GM19239 (cell line): ENCODE data around the gene CNTN1.

Source experiments
- DNase-seq: peaks from one replicate; pipeline ENCODE4 v3.0.0; 2011; ENCODE audit warnings: low spot score; ENCODE audit not compliant: insufficient read length
- FAIRE-seq: peaks from 2 replicates; lab custom pipeline; 2011; peaks lifted over from hg19 to GRCh38; lab: Jason Lieb, UNC

CNTN1 gene

DNA sequence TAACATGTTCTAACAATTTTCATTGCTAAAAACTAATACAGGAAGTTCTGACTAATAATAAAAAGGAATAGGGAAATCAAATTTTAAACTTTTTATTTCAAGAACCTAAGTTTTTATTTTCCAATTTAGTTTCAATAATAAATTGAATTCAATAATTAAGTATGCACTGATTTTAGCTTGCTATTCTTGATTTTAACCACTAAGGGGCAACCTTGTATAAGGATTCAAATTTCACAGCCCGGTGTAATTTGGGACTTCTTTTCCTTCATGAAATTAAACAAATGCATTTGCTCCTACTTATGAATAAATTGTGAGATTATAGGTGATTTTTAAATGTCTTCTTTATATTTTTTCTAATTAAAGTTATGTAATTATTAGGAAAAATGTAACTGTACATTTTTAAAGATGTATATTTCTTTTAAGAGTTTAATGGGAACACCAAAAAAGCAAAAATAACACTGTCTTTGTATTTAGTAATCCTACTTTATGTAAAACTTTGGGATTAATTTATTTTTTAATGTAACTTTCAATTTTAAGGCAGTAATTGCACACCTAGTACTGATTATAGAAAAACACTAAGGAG lies 254.5 kb downstream of the CNTN1 start:
- DNase-seq: no peak
- peak; percentile 44 for FAIRE-seq

DNA sequence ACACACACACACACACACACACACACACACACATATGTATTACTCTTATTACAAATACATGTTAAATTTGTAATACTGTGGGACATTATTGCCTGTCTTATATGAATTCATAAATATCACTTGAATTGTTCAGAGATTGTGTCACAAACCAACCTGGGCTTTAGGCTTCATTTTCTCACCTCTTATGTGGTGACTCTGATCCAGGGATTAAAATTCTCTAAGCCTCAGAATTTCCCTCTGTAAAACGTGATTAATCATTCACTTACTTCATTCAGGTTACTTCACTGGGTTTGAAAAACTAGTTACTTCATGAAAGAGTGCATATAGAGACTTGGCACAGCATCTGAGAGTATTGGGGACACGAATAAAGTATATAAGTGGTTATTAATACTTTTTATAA lies 255.6 kb downstream of the CNTN1 start:
- DNase-seq (no peak), FAIRE-seq (no peak)

DNA sequence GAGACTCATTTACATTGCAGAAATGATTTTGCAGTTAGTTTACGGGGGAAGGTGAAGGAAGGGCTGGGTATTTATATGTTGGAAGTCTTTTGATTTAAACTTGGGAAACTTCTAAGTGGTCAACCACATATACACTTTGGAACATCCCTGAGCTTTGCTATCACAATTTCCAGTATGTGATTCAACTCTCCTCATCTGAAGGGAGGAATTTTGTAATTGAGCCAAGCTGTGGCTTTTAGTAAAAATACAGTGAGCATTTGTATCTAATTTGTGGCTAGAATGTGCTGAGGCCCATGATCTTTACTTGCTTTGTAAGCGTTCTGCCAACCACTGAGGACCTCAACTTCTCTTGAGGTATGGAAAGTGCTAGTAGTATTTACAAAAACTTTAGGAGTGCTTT lies 260.8 kb downstream of the CNTN1 start:
- FAIRE-seq (no peak), DNase-seq (no peak)

DNA sequence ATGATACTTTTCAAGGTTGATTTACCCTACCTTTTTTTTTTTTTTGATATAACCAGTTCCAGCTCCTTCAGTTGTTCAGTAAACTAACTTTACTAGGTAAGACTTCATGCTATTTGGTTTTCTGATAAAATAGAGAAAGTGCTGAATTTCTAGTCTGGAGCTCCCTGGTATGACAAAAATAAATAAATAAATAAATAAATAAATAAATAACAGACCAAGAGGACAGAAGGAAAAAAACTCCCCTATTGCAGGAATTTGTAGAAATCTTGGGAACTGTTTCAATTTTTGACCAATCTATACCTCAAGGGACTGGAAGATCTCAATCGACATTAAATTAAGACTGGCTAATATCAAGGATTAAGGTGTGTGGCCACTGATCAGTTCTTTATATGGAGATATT lies 265.2 kb downstream of the CNTN1 start:
- no peak for FAIRE-seq
- DNase-seq: no peak

DNA sequence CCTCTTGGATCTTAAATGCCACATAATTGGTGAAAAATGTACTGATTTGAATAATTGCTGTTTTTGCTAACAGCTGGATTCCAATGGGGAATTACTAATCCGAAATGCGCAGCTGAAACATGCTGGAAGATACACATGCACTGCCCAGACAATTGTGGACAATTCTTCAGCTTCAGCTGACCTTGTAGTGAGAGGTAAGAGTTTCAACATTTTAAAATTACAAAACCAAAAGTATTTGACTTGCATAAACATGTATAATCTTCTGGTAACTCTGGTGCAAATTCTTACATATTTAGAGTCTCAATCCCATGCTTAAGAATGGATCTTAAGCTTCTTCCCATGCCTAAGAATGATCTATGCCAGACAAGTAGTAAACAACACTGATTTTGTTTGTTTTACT lies 266.8 kb downstream of the CNTN1 start:
- DNase-seq: no peak
- no peak for FAIRE-seq

DNA sequence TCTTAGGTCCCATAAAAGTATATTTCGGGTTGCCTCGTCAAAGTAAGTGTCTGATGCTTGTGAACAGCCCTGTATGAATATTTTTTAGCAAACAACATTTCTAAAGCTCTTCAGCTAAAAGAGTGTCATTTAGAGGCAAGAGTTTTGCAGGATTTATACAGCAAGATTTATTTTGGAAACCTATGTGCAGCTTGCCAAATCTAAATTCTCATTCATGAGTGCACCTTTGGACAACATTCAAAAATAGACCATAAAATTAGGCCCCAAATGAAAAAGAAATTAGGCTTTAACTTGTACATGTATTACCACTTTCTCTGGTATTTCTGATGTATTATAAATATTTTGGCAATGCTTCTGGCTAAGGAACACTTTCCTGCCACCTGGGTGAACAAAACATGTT lies 271.5 kb downstream of the CNTN1 start:
- FAIRE-seq: no peak

DNA sequence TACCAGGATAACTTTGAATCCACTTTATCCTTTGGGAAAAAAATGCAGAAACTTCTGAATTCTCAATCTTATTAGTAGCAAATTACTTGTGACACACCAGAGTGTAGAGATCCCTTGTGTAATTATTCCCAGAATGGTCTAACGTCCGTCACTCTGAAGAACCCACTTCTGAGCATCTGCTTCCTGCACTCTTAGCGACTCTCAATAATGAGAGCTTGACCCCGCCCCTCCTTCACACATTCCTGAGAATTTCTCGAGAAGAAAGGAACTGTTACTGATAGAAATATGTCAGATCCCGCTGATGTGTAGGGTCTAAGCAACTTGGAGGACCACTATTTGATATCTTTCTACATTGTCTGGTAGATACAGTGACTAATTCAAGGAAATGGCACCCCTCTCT lies 277.6 kb downstream of the CNTN1 start:
- DNase-seq: no peak
- no peak for FAIRE-seq

More for the DNA sequence above, 271.5 kb downstream of the CNTN1 start:
- no peak for DNase-seq

DNA sequence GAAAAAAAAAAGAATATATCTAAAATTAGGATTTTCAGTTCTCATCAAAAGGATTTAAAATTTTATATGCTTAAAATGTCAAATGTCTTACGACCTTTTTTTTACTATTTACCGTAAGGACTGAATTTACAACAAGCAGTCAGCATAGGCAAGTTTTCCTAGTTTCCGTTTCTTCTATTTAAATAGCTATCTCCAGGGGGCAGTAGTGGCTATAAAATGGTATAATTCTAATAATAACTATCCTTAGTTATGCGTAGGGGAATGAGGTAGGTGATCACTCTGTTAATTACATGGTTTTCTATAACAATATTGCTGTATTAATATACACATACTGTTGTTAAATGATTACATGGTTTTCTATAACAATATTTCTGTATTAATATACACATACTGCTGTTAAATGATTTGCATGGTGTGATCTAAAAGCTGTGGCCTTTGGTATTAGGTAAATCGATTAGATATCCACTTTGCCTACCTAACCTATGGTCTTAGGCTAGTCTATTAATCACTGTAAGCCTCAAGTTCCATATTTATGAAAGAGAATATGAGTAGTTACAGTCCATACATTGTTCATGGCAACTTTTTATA lies 278.2 kb downstream of the CNTN1 start:
- DNase-seq: no peak
- FAIRE-seq: no peak

DNA sequence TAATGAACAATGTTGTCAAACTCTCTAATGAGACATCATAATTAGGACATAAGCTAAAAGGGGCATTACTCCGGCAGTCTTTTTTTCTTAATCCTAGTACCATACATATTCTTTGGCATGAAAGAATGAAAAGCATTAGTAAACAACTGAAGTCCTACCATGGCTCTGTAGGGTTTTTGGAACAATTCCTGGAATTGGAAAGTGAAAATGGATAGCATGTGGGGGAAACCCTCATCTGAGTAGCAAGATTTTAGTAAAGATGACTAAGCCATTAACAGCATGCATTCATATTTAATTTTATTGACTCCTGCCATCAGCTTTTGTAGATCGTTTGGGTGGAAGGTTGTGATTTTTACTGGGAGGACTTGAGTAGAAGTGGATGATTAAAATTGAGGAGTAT lies 279.7 kb downstream of the CNTN1 start:
- no peak for FAIRE-seq
- DNase-seq: no peak

DNA sequence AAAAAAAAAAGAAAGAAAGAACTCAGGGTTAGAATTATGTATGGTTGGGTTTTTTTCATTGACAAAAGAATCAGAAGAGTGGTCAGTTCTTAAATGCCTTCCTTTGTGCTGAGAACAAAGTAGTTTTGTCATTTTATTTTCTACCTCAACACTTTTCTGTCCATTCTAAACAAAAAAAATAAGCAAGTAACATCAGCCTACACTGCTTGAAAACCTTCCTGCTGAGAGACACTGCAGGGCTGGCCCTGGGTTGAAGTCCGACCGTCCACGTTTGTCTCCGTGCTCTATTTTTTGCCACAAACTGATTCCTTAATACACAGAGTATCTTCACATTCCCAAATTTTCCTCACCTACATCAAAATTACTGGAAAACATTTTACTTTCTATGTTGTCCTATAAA lies 284.3 kb downstream of the CNTN1 start:
- DNase-seq: no peak
- no peak for FAIRE-seq

DNA sequence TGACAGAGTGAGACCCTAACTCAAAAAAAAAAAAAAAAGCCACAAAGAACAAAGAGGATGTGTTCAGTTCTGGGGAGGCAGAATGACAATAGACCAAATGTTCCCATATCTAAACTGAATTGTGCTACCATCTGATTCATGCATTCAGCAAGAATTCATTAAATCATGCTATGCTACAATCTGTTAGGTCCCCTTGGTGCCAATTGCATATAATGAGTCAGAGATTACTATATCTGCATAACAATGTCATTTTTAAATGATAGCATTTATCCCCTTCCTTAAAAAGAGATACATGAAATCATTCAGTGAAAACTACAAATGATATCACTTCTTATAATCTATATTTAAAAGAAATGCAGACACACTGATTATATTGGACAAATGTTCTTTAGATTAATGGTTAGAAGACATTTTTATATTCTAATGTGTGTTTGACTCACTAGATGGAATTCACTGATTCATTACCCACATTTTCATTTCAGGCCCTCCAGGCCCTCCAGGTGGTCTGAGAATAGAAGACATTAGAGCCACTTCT lies 288.3 kb downstream of the CNTN1 start:
- FAIRE-seq (no peak), DNase-seq (no peak)

DNA sequence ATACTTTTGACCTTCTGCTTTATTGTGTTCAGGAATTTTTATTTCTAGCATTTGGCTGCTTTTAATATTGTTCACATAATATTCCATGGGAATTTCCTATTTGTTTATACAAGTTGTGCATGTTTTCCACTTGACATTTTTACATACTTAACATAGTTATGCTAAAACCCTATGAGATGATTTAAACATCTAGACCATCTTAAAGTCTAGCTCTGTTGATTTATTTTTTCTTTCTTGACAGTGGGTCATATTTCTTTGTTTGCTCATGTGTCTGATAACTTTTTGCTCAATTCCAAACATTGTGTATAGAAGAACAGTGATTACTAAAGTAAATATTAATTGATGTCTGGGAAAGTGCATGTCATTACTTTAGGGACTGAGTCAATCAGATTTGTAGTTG lies 293.8 kb downstream of the CNTN1 start:
- DNase-seq (no peak), FAIRE-seq (no peak)

DNA sequence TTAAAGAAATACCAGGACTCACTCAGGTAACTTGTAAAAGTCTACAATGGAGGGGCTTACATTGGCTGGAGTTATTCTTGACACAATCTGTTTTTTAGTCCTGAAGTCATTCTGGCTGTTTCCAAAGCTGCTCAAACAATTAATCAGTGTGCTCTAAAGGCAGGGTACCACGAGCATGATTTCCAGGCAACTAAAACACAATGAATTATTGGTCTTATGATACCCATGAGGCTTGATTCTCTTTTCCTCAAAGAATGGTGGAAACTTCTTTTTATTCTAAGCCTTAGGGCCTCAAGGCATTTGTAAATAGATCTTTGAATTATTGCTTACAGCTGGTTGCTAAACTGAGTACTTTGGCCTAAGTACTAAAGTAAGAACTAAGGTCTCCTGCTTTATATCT lies 296.1 kb downstream of the CNTN1 start:
- FAIRE-seq: no peak
- no peak for DNase-seq

DNA sequence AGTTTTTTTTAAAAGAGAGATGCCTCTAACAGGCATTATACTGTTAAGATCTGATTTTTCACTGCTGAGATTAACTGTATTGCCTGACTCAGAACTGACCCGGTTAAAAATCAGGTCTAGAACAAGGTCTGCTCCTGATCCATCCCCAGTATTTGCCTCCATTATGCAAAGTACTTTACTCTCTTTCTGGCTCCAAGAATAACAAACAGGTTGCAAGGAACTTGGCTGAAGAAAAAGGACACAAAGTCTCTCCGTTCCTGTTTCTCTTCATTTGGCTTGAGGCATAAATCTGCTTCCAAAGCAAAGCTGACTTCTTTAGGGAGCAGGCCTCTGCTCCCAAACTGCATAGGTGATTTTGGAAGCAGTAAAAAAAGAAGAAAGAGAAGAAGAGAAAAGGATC lies 296.6 kb downstream of the CNTN1 start:
- DNase-seq (no peak), FAIRE-seq (no peak)

DNA sequence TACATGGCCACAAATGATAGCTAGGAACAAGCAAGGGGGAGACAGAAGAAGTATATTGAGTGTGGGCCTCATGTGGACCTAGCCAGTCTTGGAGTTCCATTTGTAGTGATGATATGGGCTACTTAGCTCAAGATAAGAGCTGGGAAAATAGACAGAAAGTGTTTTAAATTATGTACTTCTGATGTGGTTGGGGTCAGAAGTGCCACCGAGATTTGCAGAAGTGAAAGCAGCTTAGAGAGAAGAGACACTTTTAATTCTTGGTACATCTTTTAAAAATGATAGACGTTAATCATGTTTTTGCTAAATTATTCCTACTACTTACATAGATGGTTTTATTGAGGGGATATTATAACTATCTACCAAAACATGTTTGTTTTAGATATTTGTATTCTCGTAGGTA lies 297.5 kb downstream of the CNTN1 start:
- FAIRE-seq (no peak), DNase-seq (no peak)

DNA sequence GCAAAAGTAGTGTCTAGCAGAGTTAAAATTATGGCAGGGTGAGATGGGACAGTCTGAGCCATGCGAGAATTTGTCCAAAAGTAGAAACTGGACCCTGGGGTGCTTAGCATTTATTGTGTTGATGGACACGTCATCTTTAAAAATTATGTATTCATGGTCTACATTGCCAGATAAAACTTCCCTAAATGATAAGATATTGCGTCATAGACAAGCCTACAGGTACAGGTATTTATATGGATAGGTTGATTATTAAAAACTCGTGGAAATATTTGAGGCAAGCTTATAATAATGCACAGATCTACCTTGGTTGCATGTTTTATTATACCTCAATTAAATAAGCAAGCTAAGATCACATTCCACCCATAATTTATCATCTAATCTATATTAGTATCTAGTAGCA lies 299.9 kb downstream of the CNTN1 start:
- FAIRE-seq: no peak

DNA sequence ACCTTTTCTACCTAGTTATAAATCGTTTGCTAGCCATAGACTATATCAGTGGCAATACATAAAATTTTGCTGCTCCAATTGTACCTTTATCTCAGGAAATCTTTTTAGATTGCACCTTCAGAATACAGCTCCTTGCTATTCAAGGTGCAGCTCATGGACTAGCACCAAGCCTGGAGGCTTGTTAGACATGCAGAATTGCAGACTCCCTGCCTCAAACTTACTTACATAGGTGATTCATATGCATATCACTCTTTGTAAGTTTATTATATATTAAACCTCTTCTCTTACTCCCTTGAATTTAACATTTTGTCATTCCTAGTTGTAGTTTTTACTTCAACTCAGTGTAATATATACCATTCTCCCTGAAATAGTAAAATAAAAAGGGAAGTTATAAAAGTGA lies 300.4 kb downstream of the CNTN1 start:
- no peak for DNase-seq
- no peak for FAIRE-seq

More for the DNA sequence above, 299.9 kb downstream of the CNTN1 start:
- no peak for DNase-seq

DNA sequence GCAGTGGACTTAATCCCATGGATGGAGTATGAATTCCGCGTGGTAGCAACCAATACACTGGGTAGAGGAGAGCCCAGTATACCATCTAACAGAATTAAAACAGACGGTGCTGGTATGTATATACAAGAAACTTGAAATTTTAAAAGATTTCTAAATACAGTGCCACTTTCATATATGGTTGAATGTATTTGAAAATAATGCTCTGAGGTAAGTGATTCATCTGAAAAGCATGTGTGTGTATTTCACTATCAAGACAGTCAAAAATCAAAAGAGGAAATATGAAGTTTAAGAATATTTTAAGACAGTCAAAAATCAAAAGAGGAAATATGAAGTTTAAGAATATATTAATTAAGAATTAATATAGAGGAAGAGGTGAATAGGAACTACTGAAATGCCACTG lies 300.9 kb downstream of the CNTN1 start:
- no peak for FAIRE-seq
- no peak for DNase-seq

DNA sequence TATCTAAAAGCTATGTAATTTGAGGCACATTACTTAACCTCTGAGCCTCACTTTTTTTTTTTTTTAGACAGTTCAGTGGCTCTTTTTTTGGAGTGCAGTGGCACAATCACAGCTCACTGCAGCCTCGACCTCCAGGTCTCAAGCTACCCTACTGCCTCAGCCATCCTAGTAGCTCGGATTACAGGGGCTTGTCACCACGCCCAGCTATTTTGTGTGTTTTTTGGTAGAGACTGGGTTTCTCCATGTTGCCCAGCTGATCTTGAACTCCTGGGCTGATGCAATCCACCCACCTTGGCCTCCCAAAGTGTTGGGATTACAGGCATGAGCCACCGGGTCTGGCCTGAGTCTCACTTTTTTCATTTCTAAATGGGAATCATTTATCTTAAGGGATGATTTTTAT lies 303.9 kb downstream of the CNTN1 start:
- DNase-seq (no peak), FAIRE-seq (no peak)

DNA sequence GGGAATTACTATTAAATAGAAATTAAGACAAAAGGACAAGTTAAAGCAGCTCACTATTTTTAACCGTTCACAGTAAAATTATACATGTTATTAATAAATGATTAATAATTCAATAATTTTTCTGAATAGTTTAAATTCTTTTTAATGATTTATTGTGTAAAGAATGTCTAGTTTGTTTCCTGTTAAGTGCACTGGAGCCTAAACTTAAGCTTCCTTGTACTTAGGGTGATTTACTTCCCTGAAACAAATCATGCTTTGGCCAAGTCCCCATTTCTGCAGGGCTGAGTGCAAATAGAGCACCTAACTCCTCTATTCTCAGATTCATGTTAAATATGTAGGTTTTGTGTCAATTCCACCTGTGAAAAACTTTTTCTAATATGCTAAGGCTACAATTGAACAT lies 307.0 kb downstream of the CNTN1 start:
- FAIRE-seq (no peak), DNase-seq (no peak)

DNA sequence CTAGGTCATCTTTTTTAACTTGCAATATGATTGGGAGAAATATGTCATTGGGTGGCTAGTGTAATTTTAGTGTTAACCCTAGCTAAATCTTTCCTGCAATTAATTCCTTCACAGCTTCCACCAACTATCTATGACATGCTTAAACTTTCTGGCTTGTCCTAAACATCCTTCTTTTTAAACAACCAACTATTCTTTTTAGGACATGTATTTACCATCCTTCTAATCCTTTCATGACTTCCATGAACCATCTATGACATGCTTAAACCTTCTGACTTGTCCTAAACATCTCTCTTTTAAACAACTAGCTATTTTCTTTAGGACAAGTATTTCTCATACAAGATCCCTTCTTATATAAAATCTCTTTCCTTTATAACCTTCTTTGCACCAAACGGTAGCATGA lies 316.2 kb downstream of the CNTN1 start:
- no peak for DNase-seq
- FAIRE-seq: no peak

DNA sequence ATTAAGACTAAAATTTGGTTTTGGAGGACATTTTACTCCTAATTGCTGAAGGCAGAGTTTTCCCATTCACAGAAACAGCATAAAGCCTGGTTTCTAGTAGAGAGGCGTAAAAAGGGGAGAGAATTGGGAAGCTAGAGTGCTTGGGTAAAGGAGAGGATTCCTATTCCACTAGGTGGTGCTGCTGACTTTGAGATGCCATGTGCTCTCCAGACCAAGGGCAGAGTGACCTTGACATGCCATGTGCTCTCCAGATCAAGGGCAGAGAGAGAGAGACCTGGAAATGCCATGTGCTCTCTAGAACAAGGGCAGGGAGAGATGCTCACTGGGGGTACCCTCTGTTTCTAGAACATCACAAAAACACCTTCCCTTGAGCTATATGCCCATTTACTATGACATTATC lies 319.7 kb downstream of the CNTN1 start:
- no peak for FAIRE-seq
- no peak for DNase-seq
